ENCODE measurements around the gene STXBP5.

The STXBP5 gene

DNA sequence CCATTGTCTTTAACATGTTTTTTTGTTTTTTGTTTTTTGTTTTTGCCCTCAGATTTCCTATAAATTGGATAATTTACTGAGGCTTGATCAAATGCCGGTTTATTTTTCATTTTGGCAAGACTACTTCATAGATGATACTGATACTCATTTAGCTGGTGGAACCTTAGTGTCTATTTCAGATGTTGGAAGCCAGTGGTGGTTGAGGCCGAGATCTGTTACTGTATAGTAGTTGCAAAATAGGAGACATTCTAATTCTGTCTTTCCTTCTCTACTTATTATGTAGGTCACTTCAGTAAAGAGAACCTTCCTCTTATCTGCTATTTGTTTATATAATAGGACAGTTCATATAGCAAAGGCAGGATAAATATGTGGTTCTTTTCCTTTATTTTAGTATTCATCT, 63.4 kb downstream of the STXBP5 start:
- Histone ChIP-seq H3K4me2 (ENCODE audit: low read length) (no peak overlapping the region), H3K79me2 (ENCODE audit: control insufficient read depth, low read length) (no peaks in the 10 kb centered on the region), H3K27ac (ENCODE audit: low read depth, low read length) (no peak overlapping the region), H3K9me3 (ENCODE audit: control insufficient read depth, insufficient read depth, low read length) (no peaks in the 10 kb centered on the region), H3K9me2 (replicated peaks; ENCODE audit: control insufficient read depth, low read length) (no peaks in the 10 kb centered on the region), H4K20me1 (ENCODE audit: control insufficient read depth, insufficient read depth, low read depth, low read length) (no peaks in the 10 kb centered on the region), H3K36me3 (ENCODE audit: control insufficient read depth, low read length) (peaks cover 15% of the 10 kb centered on the region), H3K4me3 (ENCODE audit: low read length) (no peak overlapping the region), H3K27me3 (ENCODE audit: control insufficient read depth, low read length) (no peaks in the 10 kb centered on the region), H3F3A (ENCODE audit: control insufficient read depth, insufficient read depth) (no peaks in the 10 kb centered on the region), H3K4me1 (ENCODE audit: control insufficient read depth, low read length) (no peaks in the 10 kb centered on the region)
- no peak for TF ChIP-seq EZH2phosphoT487 (IDR thresholded peaks at IDR 0.05; ENCODE audit: borderline replicate concordance, low read length)
- TF ChIP-seq, protein P1, sequence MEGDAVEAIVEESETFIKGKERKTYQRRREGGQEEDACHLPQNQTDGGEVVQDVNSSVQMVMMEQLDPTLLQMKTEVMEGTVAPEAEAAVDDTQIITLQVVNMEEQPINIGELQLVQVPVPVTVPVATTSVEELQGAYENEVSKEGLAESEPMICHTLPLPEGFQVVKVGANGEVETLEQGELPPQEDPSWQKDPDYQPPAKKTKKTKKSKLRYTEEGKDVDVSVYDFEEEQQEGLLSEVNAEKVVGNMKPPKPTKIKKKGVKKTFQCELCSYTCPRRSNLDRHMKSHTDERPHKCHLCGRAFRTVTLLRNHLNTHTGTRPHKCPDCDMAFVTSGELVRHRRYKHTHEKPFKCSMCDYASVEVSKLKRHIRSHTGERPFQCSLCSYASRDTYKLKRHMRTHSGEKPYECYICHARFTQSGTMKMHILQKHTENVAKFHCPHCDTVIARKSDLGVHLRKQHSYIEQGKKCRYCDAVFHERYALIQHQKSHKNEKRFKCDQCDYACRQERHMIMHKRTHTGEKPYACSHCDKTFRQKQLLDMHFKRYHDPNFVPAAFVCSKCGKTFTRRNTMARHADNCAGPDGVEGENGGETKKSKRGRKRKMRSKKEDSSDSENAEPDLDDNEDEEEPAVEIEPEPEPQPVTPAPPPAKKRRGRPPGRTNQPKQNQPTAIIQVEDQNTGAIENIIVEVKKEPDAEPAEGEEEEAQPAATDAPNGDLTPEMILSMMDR (IDR thresholded peaks at IDR 0.05; ENCODE audit: low read depth, low read length, poor library complexity, severe bottlenecking), result no peak

DNA sequence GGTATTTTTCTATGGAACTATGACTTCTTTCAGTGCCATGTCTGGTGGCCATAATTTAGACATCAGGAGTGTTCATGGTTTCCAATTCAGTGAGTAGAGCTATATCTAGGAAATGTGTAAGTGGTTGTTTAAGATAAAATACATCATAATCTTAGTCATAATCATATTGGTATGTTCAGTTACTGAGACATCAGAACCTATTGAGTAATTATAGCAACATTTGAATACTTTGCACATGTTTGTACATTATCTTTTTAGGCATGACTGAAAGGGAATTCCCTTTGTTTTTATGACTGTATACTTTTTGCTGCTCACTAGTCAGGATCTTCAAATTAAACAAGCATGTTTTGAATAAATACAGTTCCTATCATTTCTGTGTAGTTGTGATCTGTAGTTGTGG, 64.0 kb downstream of the STXBP5 start:
- no peaks in the 10 kb centered on the region for H3K9me3 ChIP-seq (ENCODE audit: control insufficient read depth, insufficient read depth, low read length)
- H3K79me2 ChIP-seq (ENCODE audit: control insufficient read depth, low read length), result no peaks in the 10 kb centered on the region
- no peaks in the 10 kb centered on the region for H4K20me1 ChIP-seq (ENCODE audit: control insufficient read depth, insufficient read depth, low read depth, low read length)
- H3K36me3 ChIP-seq (ENCODE audit: control insufficient read depth, low read length), result peaks cover 15% of the 10 kb centered on the region
- H3K4me2 ChIP-seq (ENCODE audit: low read length), result no peak overlapping the region
- TF ChIP-seq, protein P1 (IDR thresholded peaks at IDR 0.05; ENCODE audit: low read depth, low read length, poor library complexity, severe bottlenecking), result no peak
- no peak for TF ChIP-seq EZH2phosphoT487 (IDR thresholded peaks at IDR 0.05; ENCODE audit: borderline replicate concordance, low read length)
- H3K9me2 ChIP-seq (replicated peaks; ENCODE audit: control insufficient read depth, low read length), result no peaks in the 10 kb centered on the region
- H3F3A ChIP-seq (ENCODE audit: control insufficient read depth, insufficient read depth), result no peaks in the 10 kb centered on the region
- no peaks in the 10 kb centered on the region for H3K27me3 ChIP-seq (ENCODE audit: control insufficient read depth, low read length)
- H3K4me1 ChIP-seq (ENCODE audit: control insufficient read depth, low read length), result no peaks in the 10 kb centered on the region
- no peak overlapping the region for H3K27ac ChIP-seq (ENCODE audit: low read depth, low read length)
- H3K4me3 ChIP-seq (ENCODE audit: low read length), result no peak overlapping the region

DNA sequence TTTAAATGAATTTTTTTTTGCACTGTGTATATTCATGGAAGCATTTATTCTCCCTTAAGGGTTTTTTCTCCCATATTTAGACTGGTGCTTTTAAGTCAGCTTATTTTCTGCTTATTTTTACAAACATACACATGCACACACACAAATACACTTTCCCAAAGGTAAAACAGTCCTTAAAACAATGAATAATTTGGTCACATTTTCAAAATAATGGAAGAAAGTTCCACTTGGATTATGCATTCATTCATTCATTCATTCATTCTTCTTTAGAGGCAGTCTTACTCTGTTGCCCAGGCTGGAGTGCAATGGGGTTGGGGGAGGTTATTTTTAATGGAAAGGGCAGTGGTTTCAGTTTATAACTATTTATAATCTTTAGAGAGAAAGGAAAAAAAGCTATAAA, 69.8 kb downstream of the STXBP5 start:
- H3K79me2 ChIP-seq (ENCODE audit: control insufficient read depth, low read length), result no peaks in the 10 kb centered on the region
- TF ChIP-seq, protein P1 (IDR thresholded peaks at IDR 0.05; ENCODE audit: low read depth, low read length, poor library complexity, severe bottlenecking), result no peak
- H3K36me3 ChIP-seq (ENCODE audit: control insufficient read depth, low read length), result peaks cover 7% of the 10 kb centered on the region; the same call in 1 of the 2 replicates
- H3K4me1 ChIP-seq (ENCODE audit: control insufficient read depth, low read length), result no peaks in the 10 kb centered on the region
- no peak overlapping the region for H3K4me3 ChIP-seq (ENCODE audit: low read length)
- no peak overlapping the region for H3K4me2 ChIP-seq (ENCODE audit: low read length)
- no peaks in the 10 kb centered on the region for H3F3A ChIP-seq (ENCODE audit: control insufficient read depth, insufficient read depth)
- no peak overlapping the region for H3K27ac ChIP-seq (ENCODE audit: low read depth, low read length)
- H3K27me3 ChIP-seq (ENCODE audit: control insufficient read depth, low read length), result no peaks in the 10 kb centered on the region
- H4K20me1 ChIP-seq (ENCODE audit: control insufficient read depth, insufficient read depth, low read depth, low read length), result no peaks in the 10 kb centered on the region
- H3K9me2 ChIP-seq (replicated peaks; ENCODE audit: control insufficient read depth, low read length), result no peaks in the 10 kb centered on the region
- no peaks in the 10 kb centered on the region for H3K9me3 ChIP-seq (ENCODE audit: control insufficient read depth, insufficient read depth, low read length)

DNA sequence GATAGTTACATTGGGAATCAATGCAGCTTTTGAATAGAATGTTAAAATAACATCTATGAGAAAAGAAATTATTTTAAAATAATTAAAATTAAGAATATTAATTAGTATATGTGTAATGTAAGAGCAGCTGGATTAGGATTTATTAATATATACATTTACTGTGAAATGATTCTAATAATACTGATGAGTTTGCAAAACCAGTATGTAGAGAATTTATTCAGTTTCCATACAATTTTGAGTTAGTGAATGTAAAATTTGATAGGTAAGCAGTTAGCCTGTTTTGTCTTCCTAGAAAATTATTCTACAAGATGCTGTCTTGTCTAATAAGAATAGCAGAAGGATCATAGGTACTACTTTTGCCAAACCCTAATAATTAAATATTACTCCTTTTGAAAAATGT, 70.6 kb downstream of the STXBP5 start:
- Histone ChIP-seq H3K27ac (ENCODE audit: low read depth, low read length) (no peak overlapping the region), H3K9me3 (ENCODE audit: control insufficient read depth, insufficient read depth, low read length) (no peaks in the 10 kb centered on the region), H3F3A (ENCODE audit: control insufficient read depth, insufficient read depth) (no peaks in the 10 kb centered on the region), H3K36me3 (ENCODE audit: control insufficient read depth, low read length) (0 out of 2 replicates have a peak, but pooled peaks cover 5% of the 10 kb centered on the region), H3K79me2 (ENCODE audit: control insufficient read depth, low read length) (no peaks in the 10 kb centered on the region), H3K4me2 (ENCODE audit: low read length) (no peak overlapping the region), H3K9me2 (replicated peaks; ENCODE audit: control insufficient read depth, low read length) (no peaks in the 10 kb centered on the region), H3K4me1 (ENCODE audit: control insufficient read depth, low read length) (no peaks in the 10 kb centered on the region), H3K27me3 (ENCODE audit: control insufficient read depth, low read length) (no peaks in the 10 kb centered on the region), H4K20me1 (ENCODE audit: control insufficient read depth, insufficient read depth, low read depth, low read length) (no peaks in the 10 kb centered on the region), H3K4me3 (ENCODE audit: low read length) (no peak overlapping the region)
- TF ChIP-seq EZH2phosphoT487 (IDR thresholded peaks at IDR 0.05; ENCODE audit: borderline replicate concordance, low read length), result no peak
- TF ChIP-seq, protein P1 (IDR thresholded peaks at IDR 0.05; ENCODE audit: low read depth, low read length, poor library complexity, severe bottlenecking), result no peak

Data from DOHH2 (cell line).